ENCODE results near the gene SGIP1. TPM values are rescaled to one million over a fixed set of nuclear protein-coding genes. Genes with fewer than 3 reads are reported as not detected.

The SGIP1 gene
- total RNA-seq, 1 donor, result 17.4 TPM

DNA sequence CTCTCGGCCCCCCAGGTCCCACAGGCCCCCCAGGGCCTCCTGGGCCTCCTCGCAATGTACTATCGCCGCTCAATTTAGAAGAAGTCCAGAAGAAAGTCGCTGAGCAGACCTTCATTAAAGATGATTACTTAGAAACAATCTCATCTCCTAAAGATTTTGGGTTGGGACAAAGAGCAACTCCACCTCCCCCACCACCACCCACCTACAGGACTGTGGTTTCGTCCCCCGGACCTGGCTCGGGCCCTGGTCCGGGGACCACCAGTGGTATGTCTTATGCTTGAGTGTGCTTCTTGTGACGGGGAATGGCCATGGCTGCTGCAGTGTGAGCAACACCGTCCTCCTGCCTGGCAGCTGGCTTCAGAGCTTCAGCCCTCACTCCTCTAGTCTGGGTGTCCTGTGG lies 148.2 kb downstream of the SGIP1 start:
- TF ChIP-seq, protein P1, sequence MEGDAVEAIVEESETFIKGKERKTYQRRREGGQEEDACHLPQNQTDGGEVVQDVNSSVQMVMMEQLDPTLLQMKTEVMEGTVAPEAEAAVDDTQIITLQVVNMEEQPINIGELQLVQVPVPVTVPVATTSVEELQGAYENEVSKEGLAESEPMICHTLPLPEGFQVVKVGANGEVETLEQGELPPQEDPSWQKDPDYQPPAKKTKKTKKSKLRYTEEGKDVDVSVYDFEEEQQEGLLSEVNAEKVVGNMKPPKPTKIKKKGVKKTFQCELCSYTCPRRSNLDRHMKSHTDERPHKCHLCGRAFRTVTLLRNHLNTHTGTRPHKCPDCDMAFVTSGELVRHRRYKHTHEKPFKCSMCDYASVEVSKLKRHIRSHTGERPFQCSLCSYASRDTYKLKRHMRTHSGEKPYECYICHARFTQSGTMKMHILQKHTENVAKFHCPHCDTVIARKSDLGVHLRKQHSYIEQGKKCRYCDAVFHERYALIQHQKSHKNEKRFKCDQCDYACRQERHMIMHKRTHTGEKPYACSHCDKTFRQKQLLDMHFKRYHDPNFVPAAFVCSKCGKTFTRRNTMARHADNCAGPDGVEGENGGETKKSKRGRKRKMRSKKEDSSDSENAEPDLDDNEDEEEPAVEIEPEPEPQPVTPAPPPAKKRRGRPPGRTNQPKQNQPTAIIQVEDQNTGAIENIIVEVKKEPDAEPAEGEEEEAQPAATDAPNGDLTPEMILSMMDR (IDR thresholded peaks at IDR 0.05; ENCODE audit: extremely low read depth, low read depth, low read length), result no peak
- no peak overlapping the region for H3K27ac ChIP-seq (ENCODE audit: low read depth, low read length)
- DNase-seq (ENCODE audit: insufficient read length, low spot score, missing footprints), result no peak
- no peaks in the 10 kb centered on the region for H4K20me1 ChIP-seq (ENCODE audit: insufficient read depth, low read length)
- H3K9me3 ChIP-seq (ENCODE audit: low read depth, low read length), result no peaks in the 10 kb centered on the region
- no peak overlapping the region for H3K4me2 ChIP-seq (ENCODE audit: insufficient read depth, low read length)
- H3K36me3 ChIP-seq (ENCODE audit: insufficient read depth, low read length), result no peaks in the 10 kb centered on the region
- H3K4me1 ChIP-seq (ENCODE audit: insufficient read depth, low read length), result peaks cover 26% of the 10 kb centered on the region
- no peak overlapping the region for H2AFZ ChIP-seq (ENCODE audit: low read length)
- no peak overlapping the region for H3K4me3 ChIP-seq (ENCODE audit: insufficient read depth, low read length)
- H3K27me3 ChIP-seq (ENCODE audit: insufficient read depth, low read length), result no peaks in the 10 kb centered on the region
- no peaks in the 10 kb centered on the region for H3K79me2 ChIP-seq (ENCODE audit: insufficient read depth, low read length)

DNA sequence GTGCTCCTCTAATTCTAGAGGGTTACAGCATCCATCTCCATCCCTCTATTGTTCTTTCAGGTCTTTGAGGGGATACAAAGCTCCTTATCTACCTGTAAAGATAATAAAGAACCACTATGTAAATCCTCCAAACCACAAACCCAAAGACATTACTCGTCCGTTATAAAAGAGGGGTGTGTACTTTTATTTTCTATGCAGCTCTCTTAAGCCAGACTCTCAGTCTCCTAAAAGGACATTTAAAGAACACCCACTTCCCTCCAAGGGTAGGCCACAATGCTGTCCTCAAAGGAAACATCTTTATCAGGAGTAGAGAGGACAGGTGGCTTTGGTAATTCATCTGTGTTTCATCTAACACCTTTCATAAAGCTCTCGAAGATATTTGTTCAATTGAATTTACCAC lies 150.4 kb downstream of the SGIP1 start:
- peaks cover 4% of the 10 kb centered on the region for H3K36me3 ChIP-seq (ENCODE audit: insufficient read depth, low read length)
- H3K4me1 ChIP-seq (ENCODE audit: insufficient read depth, low read length), result peaks cover 17% of the 10 kb centered on the region
- no peaks in the 10 kb centered on the region for H3K9me3 ChIP-seq (ENCODE audit: low read depth, low read length)
- H3K79me2 ChIP-seq (ENCODE audit: insufficient read depth, low read length), result no peaks in the 10 kb centered on the region
- no peaks in the 10 kb centered on the region for H4K20me1 ChIP-seq (ENCODE audit: insufficient read depth, low read length)
- no peaks in the 10 kb centered on the region for H3K27me3 ChIP-seq (ENCODE audit: insufficient read depth, low read length)
- H3K4me3 ChIP-seq (ENCODE audit: insufficient read depth, low read length), result no peak overlapping the region
- TF ChIP-seq, protein P1 (IDR thresholded peaks at IDR 0.05; ENCODE audit: extremely low read depth, low read depth, low read length), result no peak
- no peak overlapping the region for H3K4me2 ChIP-seq (ENCODE audit: insufficient read depth, low read length)
- no peak overlapping the region for H2AFZ ChIP-seq (ENCODE audit: low read length)
- no peak overlapping the region for H3K27ac ChIP-seq (ENCODE audit: low read depth, low read length)
- no peak for DNase-seq (ENCODE audit: insufficient read length, low spot score, missing footprints)

DNA sequence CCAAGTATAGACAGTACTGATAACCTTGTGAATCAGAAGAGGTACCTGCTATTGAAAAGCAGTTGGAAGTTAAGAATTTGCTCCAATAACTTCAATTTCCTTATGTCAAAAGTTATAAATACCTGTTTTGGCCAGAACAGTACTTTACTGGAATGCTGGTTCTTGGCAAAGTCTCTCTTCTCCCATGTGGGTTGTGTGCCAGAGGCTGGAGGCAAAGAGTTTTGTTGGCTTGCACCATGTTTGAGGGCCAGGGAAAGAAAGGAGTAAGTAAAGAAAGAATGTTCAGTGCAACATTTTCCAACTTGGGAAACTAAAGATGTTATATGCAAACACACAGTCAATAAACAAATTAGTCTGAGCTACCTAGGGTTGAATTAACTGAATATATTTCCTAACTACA lies 151.3 kb downstream of the SGIP1 start:
- no peaks in the 10 kb centered on the region for H4K20me1 ChIP-seq (ENCODE audit: insufficient read depth, low read length)
- no peak for DNase-seq (ENCODE audit: insufficient read length, low spot score, missing footprints)
- no peak overlapping the region for H3K4me3 ChIP-seq (ENCODE audit: insufficient read depth, low read length)
- TF ChIP-seq, protein P1 (IDR thresholded peaks at IDR 0.05; ENCODE audit: extremely low read depth, low read depth, low read length), result no peak
- peak overlapping the region; percentile 3 for H3K27ac ChIP-seq (ENCODE audit: low read depth, low read length)
- H3K9me3 ChIP-seq (ENCODE audit: low read depth, low read length), result no peaks in the 10 kb centered on the region
- no peaks in the 10 kb centered on the region for H3K27me3 ChIP-seq (ENCODE audit: insufficient read depth, low read length)
- no peak overlapping the region for H2AFZ ChIP-seq (ENCODE audit: low read length)
- peaks cover 8% of the 10 kb centered on the region for H3K36me3 ChIP-seq (ENCODE audit: insufficient read depth, low read length)
- no peak overlapping the region for H3K4me2 ChIP-seq (ENCODE audit: insufficient read depth, low read length)
- H3K79me2 ChIP-seq (ENCODE audit: insufficient read depth, low read length), result no peaks in the 10 kb centered on the region
- H3K4me1 ChIP-seq (ENCODE audit: insufficient read depth, low read length), result peaks cover 17% of the 10 kb centered on the region

DNA sequence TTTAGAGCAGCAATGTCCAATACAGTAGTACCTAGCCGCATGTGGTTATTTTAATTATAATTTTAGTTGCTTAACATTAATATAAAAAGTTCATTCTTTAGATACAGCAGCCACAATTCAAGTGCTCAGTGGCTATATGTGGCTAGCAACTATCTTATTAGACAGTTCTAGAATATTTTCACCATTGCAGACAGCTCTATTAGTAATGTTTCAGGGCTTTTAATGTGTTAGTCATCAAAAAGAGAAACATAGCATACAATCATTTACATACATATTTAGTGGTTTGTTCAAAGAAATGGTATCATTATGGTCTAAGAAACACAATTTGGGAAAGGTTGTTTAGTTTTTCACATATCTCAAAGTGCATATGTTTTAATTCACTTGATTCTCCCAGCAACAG lies 151.7 kb downstream of the SGIP1 start:
- peak overlapping the region; percentile 3 for H3K27ac ChIP-seq (ENCODE audit: low read depth, low read length)
- no peak overlapping the region for H3K4me3 ChIP-seq (ENCODE audit: insufficient read depth, low read length)
- DNase-seq (ENCODE audit: insufficient read length, low spot score, missing footprints), result no peak
- peak overlapping the region; percentile 4 for H3K4me2 ChIP-seq (ENCODE audit: insufficient read depth, low read length)
- no peak overlapping the region for H2AFZ ChIP-seq (ENCODE audit: low read length)
- no peaks in the 10 kb centered on the region for H3K27me3 ChIP-seq (ENCODE audit: insufficient read depth, low read length)
- H4K20me1 ChIP-seq (ENCODE audit: insufficient read depth, low read length), result no peaks in the 10 kb centered on the region
- H3K36me3 ChIP-seq (ENCODE audit: insufficient read depth, low read length), result peaks cover 8% of the 10 kb centered on the region
- H3K4me1 ChIP-seq (ENCODE audit: insufficient read depth, low read length), result peaks cover 17% of the 10 kb centered on the region
- no peaks in the 10 kb centered on the region for H3K9me3 ChIP-seq (ENCODE audit: low read depth, low read length)
- H3K79me2 ChIP-seq (ENCODE audit: insufficient read depth, low read length), result no peaks in the 10 kb centered on the region
- TF ChIP-seq, protein P1 (IDR thresholded peaks at IDR 0.05; ENCODE audit: extremely low read depth, low read depth, low read length), result no peak

All from osteoblast (primary cell).